GM19351 (cell line): ENCODE data around the gene FHOD1.

Experiments used
- ATAC-seq: cut with Tn5 transposase; IDR thresholded peaks from one replicate; pipeline ENCODE4 v1.9.1; 2021; ENCODE audit warnings: mild to moderate bottlenecking, moderate library complexity; ENCODE audit not compliant: unreplicated experiment

FHOD1 gene

GRCh38 chr16:67210069-67210937 is 37.0 kb downstream of the FHOD1 start:
- no peak for ATAC-seq

DNA sequence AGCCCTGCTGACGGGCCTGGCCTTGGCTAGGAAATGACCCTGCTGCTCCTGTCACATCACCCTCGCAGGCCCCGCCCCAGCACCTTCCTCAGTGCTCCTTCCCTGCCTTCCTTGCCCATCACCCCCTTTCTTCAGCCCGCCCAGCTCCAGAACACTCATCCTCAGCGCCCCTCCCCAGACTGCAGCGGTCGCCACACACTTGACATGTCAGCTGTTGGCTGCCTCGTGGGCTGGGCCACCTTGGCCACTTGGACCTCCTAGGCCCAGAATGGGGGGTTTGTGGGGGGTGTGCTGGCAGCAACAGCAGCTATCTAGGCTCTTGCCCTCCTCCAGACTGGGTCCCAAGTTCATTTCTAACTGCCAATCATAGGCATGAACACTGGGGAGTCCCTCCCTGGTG is 37.7 kb downstream of the FHOD1 start:
- no peak for ATAC-seq

GRCh38 chr16:67208154-67208896 is 39.0 kb downstream of the FHOD1 start:
- no peak for ATAC-seq

- no peak for ATAC-seq
Observed at GRCh38 chr16:67207249-67208091, 39.8 kb downstream of the FHOD1 start.

GRCh38 chr16:67206838-67207248 is 40.4 kb downstream of the FHOD1 start:
- no peak for ATAC-seq

GRCh38 chr16:67206129-67206837 is 41.0 kb downstream of the FHOD1 start:
- ATAC-seq, result no peak

GRCh38 chr16:67204076-67204475 is 43.2 kb downstream of the FHOD1 start:
- no peak for ATAC-seq

- ATAC-seq, result no peak
Observed at GRCh38 chr16:67202956-67203493, 44.3 kb downstream of the FHOD1 start.

DNA sequence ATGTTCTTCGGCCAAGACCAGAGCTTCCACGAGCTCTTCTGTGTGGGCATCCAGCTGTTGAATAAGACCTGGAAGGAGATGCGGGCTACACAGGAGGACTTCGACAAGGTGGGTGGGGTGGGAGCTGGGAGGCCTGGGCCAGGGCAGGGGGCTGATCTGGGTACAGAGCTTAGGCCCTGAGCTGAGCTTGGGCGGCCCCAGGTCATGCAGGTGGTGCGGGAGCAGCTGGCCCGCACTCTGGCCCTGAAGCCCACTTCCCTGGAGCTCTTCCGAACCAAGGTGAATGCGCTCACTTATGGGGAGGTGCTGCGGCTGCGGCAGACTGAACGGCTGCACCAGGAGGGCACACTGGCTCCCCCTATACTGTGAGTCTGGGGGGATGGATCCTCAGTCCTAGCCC is 44.9 kb downstream of the FHOD1 start:
- no peak for ATAC-seq

DNA sequence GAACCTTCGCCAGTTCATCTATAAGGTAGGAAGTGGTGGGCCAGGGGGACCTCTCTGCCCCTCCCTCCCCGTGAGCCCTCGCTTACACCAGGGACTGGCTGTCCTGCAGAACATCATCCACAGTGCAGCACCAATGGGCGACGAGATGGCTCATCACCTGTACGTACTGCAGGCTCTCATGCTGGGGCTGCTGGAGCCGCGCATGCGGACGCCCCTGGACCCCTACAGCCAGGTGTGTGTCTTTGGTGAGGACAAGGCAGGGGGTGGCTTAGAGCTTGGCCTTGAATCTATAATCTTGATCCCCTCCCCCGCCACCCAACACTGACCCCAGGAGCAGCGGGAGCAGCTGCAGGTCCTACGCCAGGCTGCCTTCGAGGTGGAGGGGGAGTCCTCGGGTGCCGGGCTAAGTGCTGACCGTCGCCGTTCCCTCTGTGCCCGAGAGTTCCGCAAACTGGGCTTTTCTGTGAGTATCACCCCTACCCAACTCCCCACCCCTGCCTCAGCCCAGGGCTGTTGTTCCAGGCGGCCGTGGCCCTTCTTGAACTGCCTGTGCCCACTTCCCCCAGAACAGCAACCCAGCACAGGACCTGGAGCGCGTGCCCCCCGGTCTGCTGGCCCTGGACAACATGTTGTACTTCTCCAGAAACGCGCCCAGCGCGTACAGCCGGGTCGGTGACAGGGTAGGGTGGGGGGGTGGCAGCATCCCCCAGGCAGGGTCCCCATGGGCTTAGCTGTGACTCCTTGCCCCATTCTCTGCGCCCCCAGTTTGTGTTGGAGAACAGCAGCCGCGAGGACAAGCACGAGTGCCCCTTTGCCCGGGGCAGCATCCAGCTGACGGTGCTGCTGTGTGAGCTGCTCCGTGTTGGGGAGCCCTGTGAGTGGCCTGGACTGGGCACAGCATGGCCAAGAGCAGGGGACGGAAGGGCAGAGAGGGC is 45.6 kb downstream of the FHOD1 start:
- ATAC-seq, result no peak

DNA sequence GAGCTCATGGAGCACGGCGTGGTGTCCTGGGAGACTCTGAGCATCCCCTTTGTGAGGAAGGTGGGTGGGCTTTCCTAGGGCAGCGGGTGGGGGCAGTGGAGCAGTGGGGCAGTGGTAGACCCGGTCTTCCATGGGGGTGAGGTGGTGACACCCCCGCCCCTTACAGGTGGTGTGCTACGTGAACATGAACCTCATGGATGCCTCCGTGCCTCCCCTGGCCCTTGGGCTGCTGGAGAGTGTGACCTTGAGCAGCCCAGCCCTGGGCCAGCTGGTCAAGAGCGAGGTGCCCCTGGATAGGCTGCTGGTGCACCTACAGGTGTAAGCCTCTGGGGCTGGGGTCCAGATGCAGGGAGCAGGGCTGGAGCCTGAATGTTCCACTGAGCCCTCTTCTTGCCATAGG is 46.8 kb downstream of the FHOD1 start:
- ATAC-seq, result no peak

DNA sequence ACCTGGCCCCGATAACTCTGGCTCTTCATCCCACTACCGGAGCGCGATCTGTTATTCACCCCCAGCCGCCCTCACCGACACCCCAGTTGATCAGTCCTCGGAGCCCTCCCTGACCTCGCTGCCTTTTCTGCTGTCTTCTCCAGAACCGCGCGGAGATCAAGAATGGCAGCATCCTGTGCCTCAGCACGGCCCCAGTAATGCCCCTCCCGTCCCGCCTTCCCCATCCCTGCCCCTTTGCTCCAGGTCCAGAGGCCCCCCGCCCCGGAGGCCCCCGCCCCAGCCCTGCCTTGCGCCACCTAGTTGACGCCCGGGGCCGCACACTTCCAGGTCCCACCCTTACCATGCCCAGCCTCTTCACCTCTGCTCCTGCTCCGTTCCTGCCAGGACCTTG is 47.5 kb downstream of the FHOD1 start:
- no peak for ATAC-seq

GRCh38 chr16:67199011-67199807 is 48.1 kb downstream of the FHOD1 start, which contains the start of gene ELMO3:
Gene ELMO3 (plus strand): TSS chr16:67199131. CDS start chr16:67199327, 196 bp downstream.
- no peak for ATAC-seq

GRCh38 chr16:67198238-67198734 is 49.0 kb downstream of the FHOD1 start:
- ATAC-seq, result no peak

DNA sequence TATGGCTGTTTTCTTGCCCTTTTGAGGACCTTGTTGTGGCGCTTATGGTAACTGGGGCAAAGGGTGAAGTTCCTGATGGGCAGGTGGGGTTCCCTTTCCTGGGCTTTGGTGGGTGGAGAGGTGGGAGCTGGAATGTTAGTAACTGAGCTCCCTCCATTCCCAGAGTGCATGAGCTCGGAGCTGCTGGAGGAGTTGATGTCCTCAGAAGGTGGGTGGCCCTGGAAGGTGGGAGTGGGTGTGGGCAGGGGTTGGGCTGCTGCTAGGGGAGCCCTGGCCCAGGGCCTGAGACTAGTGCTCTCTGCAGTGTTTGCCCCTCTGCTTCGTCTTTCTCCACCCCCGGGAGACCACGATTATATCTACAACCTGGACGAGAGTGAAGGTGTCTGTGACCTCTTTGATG is 49.6 kb downstream of the FHOD1 start:
- ATAC-seq, result no peak

DNA sequence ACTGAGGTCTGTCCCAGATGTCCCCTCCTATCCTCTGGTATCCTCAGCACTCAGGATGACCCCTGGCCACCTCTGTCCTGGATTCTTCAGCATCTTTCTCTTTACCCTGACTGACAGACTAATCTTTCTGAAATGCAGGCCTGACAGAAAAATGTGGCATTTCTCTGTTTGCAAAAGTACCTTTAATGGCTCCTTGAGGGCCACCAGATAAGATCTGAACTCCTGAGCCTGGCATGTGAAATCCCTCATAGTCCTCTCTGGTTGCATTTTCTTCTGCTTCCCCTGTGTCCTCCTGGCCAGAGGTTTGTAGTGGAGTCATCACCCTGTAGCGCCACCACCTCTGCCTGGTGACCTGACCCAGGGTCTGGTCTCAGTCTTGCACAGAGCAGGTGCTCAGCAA is 50.4 kb downstream of the FHOD1 start:
- ATAC-seq, result no peak

- ATAC-seq, result no peak
Observed at GRCh38 chr16:67195676-67196075, 51.6 kb downstream of the FHOD1 start.

GRCh38 chr16:67194260-67194659 is 53.0 kb downstream of the FHOD1 start:
- no peak for ATAC-seq
